Sigmoid colon (tissue), 7 donors: ENCODE measurements around the gene SH3PXD2B. TPM values are rescaled to one million over a fixed set of nuclear protein-coding genes. Genes with fewer than 3 reads are reported as not detected.
A peak's percentile ranks its signal among the peaks of the same experiment; 100 is the strongest.

ENCODE experiments used
- DNase-seq: peaks from one replicate; pipeline ENCODE4 v3.0.0-alpha.2; 2019
- H3K27ac ChIP-seq, 4 donors: fragments of 200-600 bp; sonication (generic); one replicate each; pipeline ENCODE4 v1.5.1; 2016 to 2019; ENCODE audit warnings: mild to moderate bottlenecking in 1 of 4
- H3K27me3 ChIP-seq, 3 donors: fragments of 200-600 bp; sonication (generic); one replicate each; pipeline ENCODE4 v1.5.1; 2019; ENCODE audit warnings: mild to moderate bottlenecking in 1 of 3
- H3K36me3 ChIP-seq, 4 donors: fragments of 200-600 bp; sonication (generic); one replicate each; pipeline ENCODE4 v1.5.1; 2016 to 2019
- H3K4me1 ChIP-seq, 4 donors: fragments of 200-600 bp; sonication (generic); one replicate each; pipeline ENCODE4 v1.5.1; 2017 to 2019
- H3K4me3 ChIP-seq, 4 donors: fragments of 200-600 bp; sonication (generic); one replicate each; pipeline ENCODE4 v1.5.1; 2017 to 2019; ENCODE audit warnings: mild to moderate bottlenecking in 2 of 4, moderate library complexity in 1 of 4
- H3K9me3 ChIP-seq, 4 donors: fragments of 200-600 bp in 3 of 4; sonication (generic) in 3 of 4; one replicate each; pipeline versions ENCODE4 v1.5.1 to v1.6.1; 2013 to 2019
- EP300 ChIP-seq, 4 donors: sonication (generic); formaldehyde crosslinking; IDR thresholded peaks; one replicate each; pipeline ENCODE4 v1.6.1; 2017; ENCODE audit warnings: antibody characterized with exemption in 4 of 4
- POLR2A ChIP-seq, 2 donors: fragments of 450-650 bp; IDR thresholded peaks; one replicate each; pipeline ENCODE4 v1.6.1; 2016; ENCODE audit warnings: antibody characterized with exemption in 2 of 2, mild to moderate bottlenecking in 2 of 2, moderate library complexity in 2 of 2
- POLR2AphosphoS5 ChIP-seq, 4 donors: sonication (generic); formaldehyde crosslinking; IDR thresholded peaks; one replicate each; pipeline ENCODE4 v1.6.1; 2017; ENCODE audit warnings: antibody characterized with exemption in 4 of 4
- WGBS, 2 donors: extraction: QIAGEN DNeasy Blood & Tissue Kit; methylation state at CpG; one replicate each; pipeline ENCODE4 v1.1.7; 2013; 5-methylcytosine and 5-hydroxymethylcytosine counted together
- intact Hi-C: fragments of 100-400 bp; cut with DNase I; formaldehyde crosslinking; loops from one replicate; pipeline ENCODE4 v1.15.1; 2023
- polyA plus RNA-seq, 3 donors: library from polyadenylated mRNA; stranded (reverse); fragments of 200-250 nt; gene quantifications; one replicate each; pipeline ENCODE4 v1.2.3, GENCODE V29; 2013
- total RNA-seq, 4 donors: library from RNA; depleted of rRNA; stranded (reverse); fragments of >200 nt; gene quantifications; one replicate each; pipeline ENCODE4 v1.1.0, GENCODE V29; 2016
- TF ChIP-seq, protein P1 (sequence below), 4 experiments: fragments of 450-650 bp in 3 of 4; fragments of 200-600 bp in 1 of 4; IDR thresholded peaks; one replicate each; pipeline ENCODE4 v1.5.1; 2016 to 2019; ENCODE audit warnings: antibody characterized with exemption in 4 of 4, mild to moderate bottlenecking in 3 of 4, moderate library complexity in 2 of 4
- donor health status: healthy with polysubstance abuse.
- donor health status: Bipolar disorder and iron deficiency.
- donor health status: healthy.

Gene SH3PXD2B
- total and polyA plus RNA-seq, 7 donors, result 3.6 to 45.7 (median 19.3) TPM

GRCh38 chr5:172365948-172366608 is 88.2 kb downstream of the SH3PXD2B start:
- intact Hi-C loops, result no loop called here
- Histone ChIP-seq H3K4me1 (no peaks in the 10 kb centered on the region), H3K36me3 (peaks cover 0 to 26% (median 16%) of the 10 kb centered on the region in 4 donors), H3K27ac (no peak overlapping the region), H3K27me3 (no peaks in the 10 kb centered on the region), H3K9me3 (peaks cover 0 to 6% (median 0%) of the 10 kb centered on the region in 4 donors), H3K4me3 (no peak overlapping the region)
- no peak for DNase-seq
- 21 to 66% methylated on average over 4 of the region's 4 CpGs for WGBS, 2 donors
- TF ChIP-seq, protein P1, sequence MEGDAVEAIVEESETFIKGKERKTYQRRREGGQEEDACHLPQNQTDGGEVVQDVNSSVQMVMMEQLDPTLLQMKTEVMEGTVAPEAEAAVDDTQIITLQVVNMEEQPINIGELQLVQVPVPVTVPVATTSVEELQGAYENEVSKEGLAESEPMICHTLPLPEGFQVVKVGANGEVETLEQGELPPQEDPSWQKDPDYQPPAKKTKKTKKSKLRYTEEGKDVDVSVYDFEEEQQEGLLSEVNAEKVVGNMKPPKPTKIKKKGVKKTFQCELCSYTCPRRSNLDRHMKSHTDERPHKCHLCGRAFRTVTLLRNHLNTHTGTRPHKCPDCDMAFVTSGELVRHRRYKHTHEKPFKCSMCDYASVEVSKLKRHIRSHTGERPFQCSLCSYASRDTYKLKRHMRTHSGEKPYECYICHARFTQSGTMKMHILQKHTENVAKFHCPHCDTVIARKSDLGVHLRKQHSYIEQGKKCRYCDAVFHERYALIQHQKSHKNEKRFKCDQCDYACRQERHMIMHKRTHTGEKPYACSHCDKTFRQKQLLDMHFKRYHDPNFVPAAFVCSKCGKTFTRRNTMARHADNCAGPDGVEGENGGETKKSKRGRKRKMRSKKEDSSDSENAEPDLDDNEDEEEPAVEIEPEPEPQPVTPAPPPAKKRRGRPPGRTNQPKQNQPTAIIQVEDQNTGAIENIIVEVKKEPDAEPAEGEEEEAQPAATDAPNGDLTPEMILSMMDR (IDR thresholded peaks at IDR 0.05), result no peak
- TF ChIP-seq POLR2A (IDR thresholded peaks at IDR 0.05), result no peak

DNA sequence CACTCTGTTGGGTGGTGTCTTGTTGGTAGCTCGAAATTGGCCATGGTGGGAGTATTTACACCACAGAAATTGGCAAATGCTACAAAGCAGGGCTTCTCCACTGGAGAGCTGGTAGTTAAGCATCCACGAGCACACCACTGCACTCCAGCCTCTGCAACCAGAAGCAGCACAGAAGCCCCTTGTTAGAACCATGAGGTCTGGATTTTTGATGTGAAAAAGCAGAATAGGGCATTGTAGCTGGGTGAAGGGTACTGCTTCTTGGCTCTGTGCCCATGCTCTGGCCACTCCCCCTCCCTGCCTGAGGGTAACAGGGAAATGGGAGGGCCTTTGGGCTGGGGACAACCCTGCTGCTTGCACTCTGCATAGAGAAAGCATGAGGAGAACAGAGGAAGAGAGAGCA is 89.6 kb downstream of the SH3PXD2B start:
- Histone ChIP-seq H3K4me1 (no peaks in the 10 kb centered on the region), H3K27me3 (no peaks in the 10 kb centered on the region), H3K9me3 (no peaks in the 10 kb centered on the region), H3K36me3 (peaks cover 0 to 38% (median 18%) of the 10 kb centered on the region in 4 donors), H3K27ac (peak overlapping the region in 1 of 4 donors; percentile 17), H3K4me3 (no peak overlapping the region)
- no peak for TF ChIP-seq POLR2AphosphoS5 (IDR thresholded peaks at IDR 0.05)
- WGBS, 2 donors, result 84 to 91% methylated on average over 2 of the region's 2 CpGs
- no peak for DNase-seq
- intact Hi-C loops, result no loop called here

DNA sequence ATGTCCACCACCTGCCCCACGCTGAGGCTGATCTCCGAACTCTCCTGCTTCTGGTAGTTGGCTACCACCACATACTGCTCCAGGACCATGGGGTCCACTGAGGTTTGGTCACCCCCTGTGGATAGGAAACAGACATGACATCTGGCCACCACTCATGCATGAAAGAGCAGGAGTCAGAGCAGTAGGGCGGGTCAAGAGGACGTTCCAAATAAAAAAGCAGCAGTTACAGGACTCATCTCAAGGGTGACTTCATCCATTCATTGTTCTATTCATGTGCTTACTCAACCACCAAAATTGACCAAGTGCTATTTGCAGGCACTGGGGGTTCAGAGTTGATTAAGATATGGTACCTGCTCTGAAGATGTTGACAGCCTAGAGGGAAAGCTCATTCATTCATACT is 91.6 kb downstream of the SH3PXD2B start:
- Histone ChIP-seq H3K9me3 (no peaks in the 10 kb centered on the region), H3K4me1 (no peaks in the 10 kb centered on the region), H3K36me3 (peaks cover 10 to 58% (median 31%) of the 10 kb centered on the region in 4 donors), H3K27me3 (no peaks in the 10 kb centered on the region), H3K4me3 (no peak overlapping the region), H3K27ac (no peak overlapping the region)
- no peak for DNase-seq
- 94 to 95% methylated on average over 4 of the region's 4 CpGs for WGBS, 2 donors
- intact Hi-C loops, result no loop called here
- TF ChIP-seq EP300 (IDR thresholded peaks at IDR 0.05), result no peak
- no peak for TF ChIP-seq POLR2A (IDR thresholded peaks at IDR 0.05)
- TF ChIP-seq POLR2AphosphoS5 (IDR thresholded peaks at IDR 0.05), result no peak
- TF ChIP-seq, protein P1 (IDR thresholded peaks at IDR 0.05), result no peak

- WGBS, 2 donors, result 80 to 82% methylated on average over 9 of the region's 9 CpGs
- DNase-seq, result no peak
Observed at GRCh38 chr5:172361566-172362238, 92.6 kb downstream of the SH3PXD2B start.

GRCh38 chr5:172358345-172358744 is 96.0 kb downstream of the SH3PXD2B start:
- 93 to 94% methylated on average over 7 of the region's 7 CpGs for WGBS, 2 donors
- H3K27ac ChIP-seq, result no peak overlapping the region
- TF ChIP-seq, protein P1 (IDR thresholded peaks at IDR 0.05), result no peak
- TF ChIP-seq POLR2A (IDR thresholded peaks at IDR 0.05), result no peak
- no peak for TF ChIP-seq POLR2AphosphoS5 (IDR thresholded peaks at IDR 0.05)
- no peak for TF ChIP-seq EP300 (IDR thresholded peaks at IDR 0.05)
- H3K36me3 ChIP-seq, result peaks cover 10 to 92% (median 58%) of the 10 kb centered on the region in 4 donors
- no peaks in the 10 kb centered on the region for H3K27me3 ChIP-seq
- intact Hi-C loops, result no loop called here
- no peaks in the 10 kb centered on the region for H3K4me1 ChIP-seq
- H3K9me3 ChIP-seq, result no peaks in the 10 kb centered on the region
- DNase-seq, result no peak
- no peak overlapping the region for H3K4me3 ChIP-seq

More at GRCh38 chr5:172361566-172362238, 92.6 kb downstream of the SH3PXD2B start:
- H3K27ac ChIP-seq, result peak overlapping the region in 1 of 4 donors; percentile 25
- no peaks in the 10 kb centered on the region for H3K27me3 ChIP-seq
- no peak for TF ChIP-seq POLR2A (IDR thresholded peaks at IDR 0.05)
- TF ChIP-seq POLR2AphosphoS5 (IDR thresholded peaks at IDR 0.05), result peak in 1 of 4 donors; percentile 54
- intact Hi-C loops, result no loop called here
- no peak overlapping the region for H3K4me3 ChIP-seq
- H3K9me3 ChIP-seq, result no peaks in the 10 kb centered on the region
- H3K4me1 ChIP-seq, result no peaks in the 10 kb centered on the region
- peaks cover 10 to 62% (median 35%) of the 10 kb centered on the region in 4 donors for H3K36me3 ChIP-seq
